Activated CD4-positive, alpha-beta T cell treated with anti-CD3 and anti-CD28 coated beads, Interleukin-2, Interleukin-6, amounts not matched to agents 100 ng/mL and 50 ng/mL, durations not matched to agents 16 hours and 8 hours (primary cell): ENCODE data around the gene PHLPP1.
A peak's percentile ranks its signal among the peaks of the same experiment; 100 is the strongest.
"Not testable (repeated sequence)": the region's sequence is repeated elsewhere in the genome, so short reads cannot be mapped to it uniquely, and the experiment has no call there.

ENCODE experiments used
- DNase-seq: peaks from one replicate; pipeline ENCODE4 v3.0.0-alpha.2; 2020

PHLPP1 gene

GRCh38 chr18:62776024-62776570 is 60.8 kb downstream of the PHLPP1 start:
- no peak for DNase-seq

- DNase-seq, result no peak
These were observed 62.5 kb downstream of the PHLPP1 start for GRCh38 chr18:62777814-62778213.

GRCh38 chr18:62778976-62779869 is 63.9 kb downstream of the PHLPP1 start:
- DNase-seq, result no peak

GRCh38 chr18:62781262-62781661 is 65.9 kb downstream of the PHLPP1 start:
- DNase-seq, result no peak

DNA sequence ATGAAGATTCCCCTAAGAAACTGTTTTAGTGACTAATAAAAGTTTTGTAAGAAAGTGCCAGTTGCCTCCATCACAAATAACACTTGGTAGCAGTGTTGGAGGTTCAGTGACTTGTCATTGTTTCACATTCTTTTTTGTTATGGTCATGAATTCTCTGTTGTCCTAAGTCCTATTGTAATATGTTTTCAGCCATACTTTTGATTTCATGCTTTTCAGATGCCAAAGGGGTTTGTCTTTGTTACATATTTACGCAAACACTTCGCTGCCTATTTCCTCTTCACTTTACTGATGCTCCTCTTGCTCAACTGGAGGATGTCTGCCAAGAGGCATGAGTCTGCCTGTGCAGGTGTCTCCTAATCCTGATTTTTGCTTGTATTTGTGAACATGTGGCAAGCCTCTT is 66.6 kb downstream of the PHLPP1 start:
- no peak for DNase-seq

DNA sequence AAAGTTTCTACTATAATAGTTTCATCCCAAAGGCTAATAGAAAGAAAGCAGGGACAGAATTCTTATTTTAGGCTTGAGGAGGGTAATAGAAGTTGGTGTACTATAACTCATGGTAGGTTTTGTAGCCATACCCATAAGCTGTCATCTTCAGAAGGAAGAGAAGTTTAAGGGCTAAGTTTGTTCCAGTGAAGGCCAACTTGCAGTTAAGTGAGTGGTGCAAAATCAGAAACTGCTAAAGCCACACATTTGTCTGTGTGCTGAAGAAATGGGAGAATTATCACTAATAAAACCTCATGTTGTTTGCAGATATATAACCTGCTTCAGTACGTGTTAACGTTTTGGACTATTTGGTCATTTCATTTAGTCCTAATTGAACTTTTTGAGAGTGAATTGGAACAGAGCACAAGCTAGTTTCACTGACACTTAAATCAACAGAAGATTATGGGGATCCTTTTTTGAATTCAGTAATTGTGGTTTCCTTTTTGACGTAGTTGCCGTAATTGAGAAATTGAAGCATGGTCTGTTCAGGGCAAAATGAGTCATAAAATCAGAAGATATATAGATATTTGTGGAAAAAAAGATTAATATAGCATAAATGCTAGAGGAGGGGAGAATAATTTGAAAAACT is 69.1 kb downstream of the PHLPP1 start:
- peak; percentile 79 for DNase-seq

- no peak for DNase-seq
These were observed 69.6 kb downstream of the PHLPP1 start for GRCh38 chr18:62784966-62785413.

DNA sequence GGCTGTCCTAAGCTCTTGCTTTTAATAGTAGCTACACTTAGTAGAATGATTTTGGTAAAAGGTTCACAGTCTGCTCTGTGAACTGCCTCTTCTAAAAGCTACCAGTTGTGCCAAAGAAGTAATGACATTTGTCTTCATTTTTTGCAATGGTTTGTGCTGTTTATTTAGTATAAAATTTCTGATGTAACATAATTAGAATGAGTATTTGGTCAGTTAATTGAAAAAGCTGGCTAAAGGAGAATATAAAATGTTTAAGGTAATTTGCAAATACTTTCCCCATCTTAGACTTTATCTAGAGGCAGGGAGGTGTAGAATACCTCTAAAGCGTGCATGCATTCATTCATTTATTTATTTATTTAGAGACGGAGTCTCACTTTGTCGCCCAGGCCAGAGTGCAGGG is 71.3 kb downstream of the PHLPP1 start:
- DNase-seq, result no peak

DNA sequence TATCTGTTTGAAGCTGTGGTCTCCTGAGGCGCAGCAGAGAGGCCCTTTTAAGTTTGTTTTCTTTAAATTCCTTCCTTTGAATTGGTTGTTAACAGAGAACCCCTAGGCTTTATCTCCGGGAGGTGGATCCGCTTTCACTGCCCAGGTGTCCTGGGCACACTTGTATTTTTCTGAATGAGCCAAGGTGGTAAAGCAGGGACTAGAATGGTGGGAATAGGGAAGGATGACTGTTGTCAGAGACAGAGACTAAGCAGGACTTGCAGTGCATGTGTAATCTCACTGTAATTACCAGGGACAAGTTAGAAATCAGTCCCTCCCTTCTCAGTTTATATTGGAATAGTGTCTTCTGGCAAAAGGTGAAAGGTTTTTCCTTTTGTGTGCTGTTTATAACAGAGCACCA is 72.8 kb downstream of the PHLPP1 start:
- DNase-seq, result no peak

DNA sequence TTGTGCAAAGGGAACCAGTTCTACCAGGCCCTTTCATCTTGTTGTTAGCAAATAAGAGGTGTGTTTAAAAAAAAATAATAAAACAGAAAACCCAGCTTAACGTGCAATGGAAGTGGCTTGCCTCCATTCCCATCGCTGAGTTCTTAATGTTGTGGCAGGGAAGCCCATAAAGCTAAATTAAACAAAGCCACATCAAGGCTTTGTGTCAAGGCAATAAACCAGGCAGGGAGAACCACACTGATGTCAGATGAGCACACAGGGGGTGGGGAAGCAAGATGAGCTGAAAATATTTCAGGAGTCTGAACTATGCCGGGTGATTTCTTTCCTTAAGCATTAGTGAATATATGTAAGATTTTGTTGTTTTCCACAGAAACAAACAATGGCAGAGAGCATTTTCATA is 73.5 kb downstream of the PHLPP1 start:
- DNase-seq, result no peak

DNA sequence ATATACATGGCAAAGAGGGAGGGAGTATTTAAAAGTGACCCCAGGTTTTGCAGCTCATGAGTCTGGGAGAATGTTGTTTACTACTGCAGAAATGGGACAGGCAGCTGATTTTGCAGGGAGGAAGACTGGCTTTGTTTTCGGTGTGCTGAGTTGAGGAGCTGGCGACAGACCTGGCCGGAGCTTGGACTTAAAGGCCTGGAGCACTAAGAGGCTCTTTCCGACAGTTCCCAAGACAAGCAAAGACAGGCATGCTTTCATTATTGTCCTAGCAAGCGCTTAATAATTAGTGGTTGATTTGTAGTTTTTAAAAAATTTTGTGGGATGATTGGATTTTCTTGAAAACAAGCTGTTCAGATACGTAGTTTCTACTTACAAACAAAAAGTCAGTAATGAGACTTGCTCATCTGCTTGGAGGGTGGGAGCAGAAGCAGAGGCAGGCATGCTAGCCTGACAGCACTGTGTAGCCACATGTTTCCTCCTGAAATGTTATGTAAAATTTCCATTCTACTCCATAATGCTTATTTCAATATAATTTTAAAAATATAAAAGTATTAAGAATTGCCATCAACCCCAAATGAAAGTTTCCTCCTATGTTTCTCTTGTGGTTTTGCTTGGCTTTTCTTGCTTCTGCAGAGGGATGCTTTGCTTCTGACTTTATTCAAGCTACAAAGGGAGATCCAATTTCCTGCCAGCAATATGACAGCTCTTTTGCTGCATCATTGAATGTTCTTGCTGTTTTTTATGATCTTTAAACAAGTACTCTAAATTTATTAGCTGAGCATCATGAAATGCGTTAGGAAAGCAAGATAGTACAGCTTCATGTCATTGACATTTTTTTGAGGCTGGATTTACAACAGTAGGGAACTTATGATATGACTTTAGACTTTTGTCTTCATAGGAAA is 75.8 kb downstream of the PHLPP1 start:
- no peak for DNase-seq

GRCh38 chr18:62792016-62792415 is 76.7 kb downstream of the PHLPP1 start:
- DNase-seq, result no peak

DNA sequence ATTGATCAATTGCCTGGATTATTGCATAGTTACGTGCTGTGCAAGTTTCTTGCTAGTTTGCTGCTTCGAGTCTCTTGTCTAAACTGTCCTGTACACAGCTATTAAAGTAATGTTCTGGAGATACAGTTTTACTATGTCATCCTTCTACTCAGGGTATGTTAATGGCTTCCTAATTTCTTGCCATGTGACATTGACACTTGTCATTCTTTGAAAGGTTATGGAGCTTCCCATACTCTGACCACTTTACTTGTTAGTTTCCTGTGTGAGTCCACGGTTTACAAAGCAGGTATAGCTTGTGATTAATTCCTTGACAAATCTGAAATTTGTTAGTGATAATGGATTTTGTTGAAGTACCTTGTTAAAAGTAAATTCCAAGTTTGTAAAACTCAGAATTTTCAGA is 80.5 kb downstream of the PHLPP1 start:
- peak; percentile 27 for DNase-seq

- DNase-seq, result no peak
These were observed 80.9 kb downstream of the PHLPP1 start for GRCh38 chr18:62796216-62796621.

DNA sequence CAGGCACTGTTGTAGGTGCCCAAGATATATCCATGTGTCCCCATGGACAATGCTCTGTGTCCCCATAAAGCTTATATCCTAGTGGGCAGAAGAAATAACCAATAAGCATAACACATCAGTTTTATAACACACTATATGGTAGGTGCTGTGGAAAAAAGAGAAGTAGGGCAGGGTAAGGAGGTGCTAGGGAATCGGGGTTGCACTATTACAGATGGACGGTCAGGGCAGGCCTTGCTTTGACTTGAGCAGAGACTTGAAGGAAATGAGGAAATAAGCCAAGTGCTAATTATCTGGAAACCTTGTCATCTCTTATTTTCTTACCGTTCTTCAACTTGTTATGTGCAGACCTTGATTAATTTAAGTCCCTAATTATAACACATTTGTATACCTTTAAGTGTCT is 82.0 kb downstream of the PHLPP1 start:
- no peak for DNase-seq

GRCh38 chr18:62799977-62800376 is 84.6 kb downstream of the PHLPP1 start:
- no peak for DNase-seq

GRCh38 chr18:62802523-62802922 is 87.2 kb downstream of the PHLPP1 start:
- DNase-seq, result no peak

GRCh38 chr18:62807396-62807795 is 92.1 kb downstream of the PHLPP1 start:
- no peak for DNase-seq

- no peak for DNase-seq
These were observed 92.8 kb downstream of the PHLPP1 start for GRCh38 chr18:62808123-62808522.

GRCh38 chr18:62809445-62809844 is 94.1 kb downstream of the PHLPP1 start:
- DNase-seq, result not testable (repeated sequence)

- no peak for DNase-seq
These were observed 94.6 kb downstream of the PHLPP1 start for GRCh38 chr18:62809900-62810299.

DNA sequence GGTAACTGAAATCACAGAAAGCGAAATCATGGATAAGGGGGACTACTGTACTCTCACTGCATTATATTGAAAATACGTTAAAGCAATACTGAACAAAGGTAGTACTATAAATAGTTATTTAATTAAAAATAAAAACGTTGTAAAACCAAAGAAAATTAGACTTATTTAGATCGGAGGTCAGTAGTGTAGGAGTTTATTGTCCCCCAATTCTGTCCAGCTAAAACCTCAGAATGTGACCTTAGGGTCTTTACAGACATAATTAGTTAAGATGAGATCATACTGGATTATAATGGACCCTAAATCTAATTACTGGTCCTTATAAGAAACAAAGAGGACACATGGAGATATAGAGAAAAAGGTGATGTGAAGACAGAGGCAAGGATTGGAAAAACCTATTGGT is 95.3 kb downstream of the PHLPP1 start:
- DNase-seq, result no peak

DNA sequence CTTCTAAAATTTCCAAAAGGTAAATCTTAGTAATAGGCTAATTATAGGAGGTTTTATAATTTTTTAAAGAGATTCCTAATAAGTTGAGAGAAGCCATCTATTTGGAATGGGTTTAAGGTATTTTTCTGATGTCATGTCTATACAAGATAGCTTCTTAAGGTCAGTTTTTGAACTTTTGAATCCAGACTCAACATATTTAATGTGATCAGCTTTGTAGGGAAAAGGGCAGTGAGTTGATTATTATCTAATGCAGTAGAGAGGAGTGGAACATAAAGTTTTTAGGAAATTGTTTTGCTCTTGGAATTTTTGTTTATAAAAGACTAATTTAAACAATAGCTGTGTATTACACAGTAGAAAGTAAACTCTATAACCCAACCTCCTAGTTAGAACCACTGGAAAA is 96.3 kb downstream of the PHLPP1 start:
- no peak for DNase-seq
